ENCODE measurements around the gene WDFY1. TPM values are rescaled to one million over a fixed set of nuclear protein-coding genes. Genes with fewer than 3 reads are reported as not detected.

The WDFY1 gene
- total RNA-seq, 2 experiments from 2014 or later: 33.3 to 45.3 TPM

DNA sequence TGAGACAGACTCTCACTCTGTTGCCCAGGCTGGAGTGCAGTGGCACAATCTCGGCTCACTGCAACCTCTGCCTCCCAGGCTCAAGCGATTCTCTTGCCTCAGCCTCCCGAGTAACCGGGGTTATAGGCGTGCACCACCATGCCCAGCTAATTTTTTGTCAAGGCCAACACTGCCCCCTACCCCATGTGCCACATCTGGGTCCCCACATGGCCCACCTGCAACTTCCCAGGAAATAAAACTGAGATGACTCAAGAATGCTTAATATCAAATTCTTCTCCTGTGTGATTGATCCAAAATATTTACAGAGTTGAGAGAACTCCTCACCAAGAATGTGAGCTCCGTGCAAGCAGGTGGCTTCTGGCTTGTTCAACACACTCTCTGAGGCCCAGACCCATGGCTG is 116.8 kb downstream of the WDFY1 start:
- Histone ChIP-seq H4K20me1 (ENCODE audit: insufficient read depth, low read length) (no peaks in the 10 kb centered on the region), H3K36me3 (ENCODE audit: insufficient read depth, low read length) (peaks cover 9% of the 10 kb centered on the region), H3K4me1 (ENCODE audit: insufficient read depth, low read length, poor library complexity, severe bottlenecking) (peaks cover 89% of the 10 kb centered on the region), H3K9me2 (ENCODE audit: insufficient read depth, low read length) (no peaks in the 10 kb centered on the region), H3K4me3 (ENCODE audit: low read depth, low read length, poor library complexity, severe bottlenecking) (no peak overlapping the region), H3K27ac (ENCODE audit: low read depth, low read length, poor library complexity, severe bottlenecking) (no peak overlapping the region), H3K9me3 (ENCODE audit: low read length) (no peaks in the 10 kb centered on the region), H2AFZ (ENCODE audit: low read length) (no peak overlapping the region), H3K4me2 (ENCODE audit: low read length) (peak overlapping the region; percentile 69; the same call in 1 of the 2 replicates), H3K79me2 (ENCODE audit: insufficient read depth, low read depth, low read length) (peaks cover 67% of the 10 kb centered on the region; the same call in 1 of the 2 replicates)
- CTCF ChIA-PET (ENCODE audit: unreplicated experiment): no interaction called here
- POLR2A ChIA-PET: interaction anchor here (0.7 to 3.3 kb wide), 6 partner anchors 9 to 107 kb away, joined by 3 to 12 read pairs (median 4); no protein-coding TSS in a partner anchor
- BruUV-seq (replicated peaks): no TSS peak
- peak; percentile 43 for DNase-seq (ENCODE audit: low spot score)
- intact Hi-C loops (cut with micrococcal nuclease; ENCODE audit: unreplicated experiment): no loop called here
- TF ChIP-seq EZH2phosphoT487 (IDR thresholded peaks at IDR 0.05; ENCODE audit: borderline replicate concordance, low read depth, low read length): no peak
- TF ChIP-seq, protein P1, sequence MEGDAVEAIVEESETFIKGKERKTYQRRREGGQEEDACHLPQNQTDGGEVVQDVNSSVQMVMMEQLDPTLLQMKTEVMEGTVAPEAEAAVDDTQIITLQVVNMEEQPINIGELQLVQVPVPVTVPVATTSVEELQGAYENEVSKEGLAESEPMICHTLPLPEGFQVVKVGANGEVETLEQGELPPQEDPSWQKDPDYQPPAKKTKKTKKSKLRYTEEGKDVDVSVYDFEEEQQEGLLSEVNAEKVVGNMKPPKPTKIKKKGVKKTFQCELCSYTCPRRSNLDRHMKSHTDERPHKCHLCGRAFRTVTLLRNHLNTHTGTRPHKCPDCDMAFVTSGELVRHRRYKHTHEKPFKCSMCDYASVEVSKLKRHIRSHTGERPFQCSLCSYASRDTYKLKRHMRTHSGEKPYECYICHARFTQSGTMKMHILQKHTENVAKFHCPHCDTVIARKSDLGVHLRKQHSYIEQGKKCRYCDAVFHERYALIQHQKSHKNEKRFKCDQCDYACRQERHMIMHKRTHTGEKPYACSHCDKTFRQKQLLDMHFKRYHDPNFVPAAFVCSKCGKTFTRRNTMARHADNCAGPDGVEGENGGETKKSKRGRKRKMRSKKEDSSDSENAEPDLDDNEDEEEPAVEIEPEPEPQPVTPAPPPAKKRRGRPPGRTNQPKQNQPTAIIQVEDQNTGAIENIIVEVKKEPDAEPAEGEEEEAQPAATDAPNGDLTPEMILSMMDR (conservative IDR thresholded peaks at IDR 0.05; ENCODE audit: low read length): peak; percentile 55; the same call in 1 of the 2 replicates

DNA sequence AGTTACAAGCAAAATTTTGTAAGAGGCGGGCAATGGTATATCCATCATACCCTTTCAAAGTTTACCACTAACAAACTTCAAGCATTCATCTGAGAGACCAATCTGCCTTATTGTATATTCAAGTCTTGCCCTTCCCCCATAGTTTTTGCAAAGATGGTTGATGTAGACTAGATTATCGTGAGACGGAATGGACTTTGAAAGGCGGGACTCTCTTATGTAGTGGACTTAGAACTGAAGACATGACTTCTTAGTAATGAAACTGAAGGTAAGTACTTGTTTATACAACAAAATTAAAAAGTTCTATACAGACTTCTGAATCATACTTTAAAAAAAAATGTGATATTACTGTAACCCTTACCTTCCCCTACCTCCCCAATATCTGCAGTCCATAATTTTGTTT is 118.1 kb downstream of the WDFY1 start:
- POLR2A ChIA-PET: interaction anchor here (0.7 to 3.3 kb wide), 5 partner anchors 10 to 457 kb away, joined by 3 to 12 read pairs (median 3); partner anchors contain the start of gene AP1S3
- H3K4me1 ChIP-seq (ENCODE audit: insufficient read depth, low read length, poor library complexity, severe bottlenecking): peaks cover 89% of the 10 kb centered on the region
- H3K4me3 ChIP-seq (ENCODE audit: low read depth, low read length, poor library complexity, severe bottlenecking): peak overlapping the region; percentile 44
- BruUV-seq (replicated peaks): no TSS peak
- intact Hi-C loops (cut with micrococcal nuclease; ENCODE audit: unreplicated experiment): no loop called here
- H2AFZ ChIP-seq (ENCODE audit: low read length): peak overlapping the region; percentile 68
- peak overlapping the region; percentile 17 for H3K27ac ChIP-seq (ENCODE audit: low read depth, low read length, poor library complexity, severe bottlenecking)
- no peaks in the 10 kb centered on the region for H3K9me2 ChIP-seq (ENCODE audit: insufficient read depth, low read length)
- TF ChIP-seq EZH2phosphoT487 (IDR thresholded peaks at IDR 0.05; ENCODE audit: borderline replicate concordance, low read depth, low read length): no peak
- TF ChIP-seq, protein P1 (conservative IDR thresholded peaks at IDR 0.05; ENCODE audit: low read length): no peak
- H3K36me3 ChIP-seq (ENCODE audit: insufficient read depth, low read length): peaks cover 5% of the 10 kb centered on the region; the same call in 1 of the 2 replicates
- H4K20me1 ChIP-seq (ENCODE audit: insufficient read depth, low read length): no peaks in the 10 kb centered on the region
- CTCF ChIA-PET (ENCODE audit: unreplicated experiment): no interaction called here
- no peak for DNase-seq (ENCODE audit: low spot score)
- H3K79me2 ChIP-seq (ENCODE audit: insufficient read depth, low read depth, low read length): peaks cover 67% of the 10 kb centered on the region; the same call in 1 of the 2 replicates
- H3K9me3 ChIP-seq (ENCODE audit: low read length): no peaks in the 10 kb centered on the region
- peak overlapping the region; percentile 69 for H3K4me2 ChIP-seq (ENCODE audit: low read length)

Other genes with a start within 250 kb of the WDFY1 start
- 7.0 and 11.2 TPM in 2 replicates for gene AP1S3, start 107.8 kb downstream of the WDFY1 start, total RNA-seq (2014; rRNA removed; shearing (Covaris generic))
- gene AP1S3, start 107.8 kb downstream of the WDFY1 start, total RNA-seq (2022): 32.1 and 42.6 TPM in 2 replicates
- gene MRPL44, start 12.1 kb upstream of the WDFY1 start, total RNA-seq (2014; rRNA removed; shearing (Covaris generic)): 25.4 and 36.2 TPM in 2 replicates
- gene MRPL44, start 12.1 kb upstream of the WDFY1 start, total RNA-seq (2022): 36.5 and 38.6 TPM in 2 replicates
- gene SERPINE2, start 94.0 kb upstream of the WDFY1 start, total RNA-seq (2014; rRNA removed; shearing (Covaris generic)): not detected in 2 replicates
- 0.24 TPM in 1 of 2 replicates, not detected in the other for gene SERPINE2, start 94.0 kb upstream of the WDFY1 start, total RNA-seq (2022)